Progenitor cell of endocrine pancreas (in vitro differentiated cells): ENCODE results near the gene ZNF799. TPM values are rescaled to one million over a fixed set of nuclear protein-coding genes. Genes with fewer than 3 reads are reported as not detected.

Experiments used
- DNase-seq: peaks from one replicate; pipeline ENCODE4 v3.0.0; 2021; ENCODE audit warnings: low spot score; ENCODE audit not compliant: unreplicated experiment
- H3K27ac Mint-ChIP-seq: 2 replicates; pipeline ENCODE4 v1.8.0; 2021; ENCODE audit warnings: mild to moderate bottlenecking, moderate library complexity, mixed read lengths
- H3K27me3 Mint-ChIP-seq: 2 replicates; pipeline ENCODE4 v1.8.0; 2021; ENCODE audit warnings: mixed read lengths
- H3K36me3 Mint-ChIP-seq: 2 replicates; pipeline ENCODE4 v1.8.0; 2022; ENCODE audit warnings: mixed read lengths; ENCODE audit not compliant: insufficient read depth
- H3K4me1 Mint-ChIP-seq: 2 replicates; pipeline ENCODE4 v1.8.0; 2021; ENCODE audit warnings: low read depth, mixed read lengths
- H3K4me3 Mint-ChIP-seq: 2 replicates; pipeline ENCODE4 v1.8.0; 2021; ENCODE audit warnings: low read depth, mild to moderate bottlenecking, moderate library complexity, mixed read lengths
- H3K9me3 Mint-ChIP-seq: 2 replicates; pipeline ENCODE4 v1.8.0; 2021; ENCODE audit warnings: low read depth, mixed read lengths
- CTCF ChIP-seq: fragments of 200-600 bp; sonication (generic); IDR thresholded peaks from one replicate; pipeline ENCODE4 v1.5.0; 2021; ENCODE audit warnings: antibody characterized with exemption, mild to moderate bottlenecking; ENCODE audit not compliant: unreplicated experiment
- total RNA-seq: library from RNA; stranded (reverse); gene quantifications from 2 replicates; pipeline ENCODE4 v1.2.1, GENCODE V29; 2021

Gene ZNF799
- total RNA-seq, 1 donor from 2014 or later = 9.0 TPM

- no peak for DNase-seq
These were observed 20.7 kb downstream of the ZNF799 start for GRCh38 chr19:12380444-12380737.

DNA sequence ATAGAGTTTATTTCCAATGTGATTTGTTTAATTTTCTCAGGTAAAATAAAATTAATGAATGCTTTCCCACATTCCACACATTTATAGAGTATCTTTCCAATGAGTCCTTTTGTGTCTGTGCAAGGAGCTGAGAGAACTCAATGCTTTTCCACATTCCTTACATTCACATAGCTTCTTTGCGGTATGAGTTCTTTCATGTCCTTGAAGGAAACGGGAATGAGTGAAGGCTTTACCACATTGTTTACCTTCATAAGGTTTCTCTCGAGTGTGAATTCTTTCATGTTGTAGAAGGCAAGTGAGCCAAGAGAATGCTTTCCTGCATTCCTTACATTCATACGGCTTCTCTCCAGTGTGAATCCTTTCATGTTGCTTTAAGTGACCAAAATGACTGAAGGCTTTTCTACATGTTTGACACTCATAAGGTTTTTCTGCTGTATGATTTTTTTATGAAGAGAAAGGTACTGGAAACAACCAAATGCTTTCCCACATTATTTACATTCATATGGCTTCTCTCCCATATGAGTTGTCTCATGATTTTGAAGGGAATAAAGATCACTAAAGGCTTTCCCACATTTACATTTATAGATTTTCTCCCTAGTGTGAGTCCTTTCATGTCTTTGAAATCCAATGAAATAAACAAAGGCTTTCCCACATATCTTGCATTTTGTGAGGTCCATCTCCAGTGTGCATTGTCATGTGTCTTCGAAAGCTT is 21.2 kb downstream of the ZNF799 start:
- Mint-ChIP-seq H3K4me1 (no peaks in the 10 kb centered on the region), H3K36me3 (peaks cover 37% of the 10 kb centered on the region)

More at GRCh38 chr19:12380444-12380737, 20.7 kb downstream of the ZNF799 start:
- H3K27ac Mint-ChIP-seq = no peak overlapping the region
- peaks cover 37% of the 10 kb centered on the region for H3K36me3 Mint-ChIP-seq
- H3K9me3 Mint-ChIP-seq = peaks cover 52% of the 10 kb centered on the region
- no peaks in the 10 kb centered on the region for H3K27me3 Mint-ChIP-seq
- no peak for TF ChIP-seq CTCF
- no peak overlapping the region for H3K4me3 Mint-ChIP-seq
- no peaks in the 10 kb centered on the region for H3K4me1 Mint-ChIP-seq

DNA sequence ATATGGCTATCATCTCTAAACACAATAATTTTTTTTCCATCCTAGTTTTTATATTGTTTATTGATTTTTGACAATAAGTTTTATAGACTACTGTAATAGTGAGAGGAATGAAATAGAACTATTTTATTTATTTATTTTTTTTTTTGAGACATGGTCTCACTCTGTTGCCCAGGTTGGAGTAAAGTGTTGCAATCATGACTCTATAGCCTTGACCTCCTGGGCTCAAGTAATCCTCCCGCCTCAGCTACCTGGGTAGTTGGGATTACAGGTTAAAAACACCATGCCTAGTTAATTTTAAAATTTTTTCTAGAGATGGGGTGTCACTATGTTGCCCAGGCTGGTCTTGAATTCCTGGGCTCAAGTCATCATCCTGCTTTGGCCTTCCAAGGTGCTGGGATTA is 27.0 kb downstream of the ZNF799 start:
- Mint-ChIP-seq H3K36me3 (peaks cover 6% of the 10 kb centered on the region), H3K4me3 (no peak overlapping the region), H3K27ac (no peak overlapping the region), H3K9me3 (peaks cover 36% of the 10 kb centered on the region), H3K27me3 (no peaks in the 10 kb centered on the region), H3K4me1 (no peaks in the 10 kb centered on the region)
- TF ChIP-seq CTCF = no peak
- DNase-seq = no peak

More for the DNA sequence above, 21.2 kb downstream of the ZNF799 start:
- no peaks in the 10 kb centered on the region for H3K27me3 Mint-ChIP-seq
- no peak for DNase-seq
- peaks cover 54% of the 10 kb centered on the region for H3K9me3 Mint-ChIP-seq
- H3K27ac Mint-ChIP-seq = no peak overlapping the region
- H3K4me3 Mint-ChIP-seq = no peak overlapping the region
- TF ChIP-seq CTCF = no peak

DNA sequence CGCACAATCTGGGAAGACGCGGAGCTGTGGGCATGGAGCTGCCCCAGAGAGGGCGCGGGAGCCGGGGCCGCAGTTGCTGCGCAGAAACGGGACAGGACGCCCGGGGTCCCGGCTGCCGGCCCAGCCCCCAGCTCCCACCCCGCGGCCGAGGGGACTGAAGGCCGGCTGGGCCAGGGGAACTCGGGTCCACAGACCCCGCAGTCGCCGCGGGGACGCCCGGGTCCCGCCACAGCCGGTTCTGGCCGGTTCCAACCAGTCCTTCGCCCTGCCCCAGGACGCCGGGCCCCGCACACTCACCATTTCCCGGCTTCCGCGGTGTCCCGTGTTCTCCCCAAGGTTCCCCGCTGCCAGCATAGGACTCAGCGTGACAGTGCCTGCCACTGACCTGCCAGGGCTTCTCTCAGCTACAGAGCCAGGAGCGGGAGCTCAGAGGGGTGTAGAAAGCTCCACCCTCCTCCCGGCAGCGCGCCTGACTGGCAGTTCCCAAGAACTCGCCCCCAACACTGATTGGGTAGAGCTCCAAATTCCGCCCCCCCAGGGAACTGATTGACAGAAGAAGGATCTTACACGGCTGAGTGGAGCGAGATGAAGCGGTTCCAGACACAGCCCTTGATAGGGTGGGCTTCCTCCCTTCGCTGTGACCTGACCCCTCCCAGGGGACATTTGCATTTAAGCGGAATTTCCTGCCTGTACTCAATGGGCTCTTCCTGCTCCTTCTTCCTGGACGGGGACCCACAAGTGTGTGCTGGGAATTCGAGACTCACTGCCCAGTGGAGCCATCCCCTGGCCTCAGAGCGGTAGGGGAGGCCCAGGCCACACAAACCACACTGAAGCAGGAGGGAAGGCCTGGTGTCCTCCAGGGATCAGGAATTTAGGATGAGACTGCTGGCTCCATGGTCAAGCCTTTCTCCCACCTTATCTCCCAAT is 35.6 kb downstream of the ZNF799 start, which contains the start of gene ZNF442:
Gene ZNF442, minus strand, starts transcription at position 448 of the 927 bp plus-strand sequence. CDS start 2,052 bp downstream, outside the sequence.
- peaks cover 15% of the 10 kb centered on the region for H3K9me3 Mint-ChIP-seq
- no peaks in the 10 kb centered on the region for H3K27me3 Mint-ChIP-seq
- peak; percentile 57 for TF ChIP-seq CTCF
- peak within 1 kb of the TSS; percentile 93 for H3K4me3 Mint-ChIP-seq
- peaks cover 14% of the 10 kb centered on the region for H3K36me3 Mint-ChIP-seq
- H3K27ac Mint-ChIP-seq = peak within 1 kb of the TSS; percentile 98
- H3K4me1 Mint-ChIP-seq = peaks cover 11% of the 10 kb centered on the region
- DNase-seq = peak; percentile 82
